HG03175 (cell line): Measurements from ENCODE around the gene SEC23A.
A peak's percentile ranks its signal among the peaks of the same experiment; 100 is the strongest.

Experiments
- ATAC-seq: cut with Tn5 transposase; IDR thresholded peaks from one replicate; pipeline ENCODE4 v1.9.1; 2021; ENCODE audit warnings: mild to moderate bottlenecking, moderate library complexity; ENCODE audit not compliant: unreplicated experiment

The SEC23A gene

DNA sequence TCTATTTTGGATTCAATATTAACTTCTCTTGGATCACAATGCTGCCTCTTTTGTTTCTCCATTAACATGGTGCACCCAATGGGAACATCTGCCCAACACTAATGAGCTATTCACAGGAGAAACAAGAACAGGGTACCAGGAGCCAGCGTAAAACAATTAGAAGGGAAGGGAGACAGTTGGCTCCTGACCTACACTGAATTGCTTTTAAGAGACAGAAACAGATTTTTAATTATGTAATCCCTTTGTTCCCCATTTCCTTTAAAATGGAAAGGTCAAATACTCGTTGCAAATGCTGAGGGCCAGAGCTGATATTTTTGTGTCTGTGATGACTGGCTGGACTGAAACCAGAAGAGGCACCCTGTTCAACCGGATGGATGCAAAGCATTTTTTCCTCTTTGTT is 108.3 kb downstream of the SEC23A start:
- ATAC-seq = no peak

DNA sequence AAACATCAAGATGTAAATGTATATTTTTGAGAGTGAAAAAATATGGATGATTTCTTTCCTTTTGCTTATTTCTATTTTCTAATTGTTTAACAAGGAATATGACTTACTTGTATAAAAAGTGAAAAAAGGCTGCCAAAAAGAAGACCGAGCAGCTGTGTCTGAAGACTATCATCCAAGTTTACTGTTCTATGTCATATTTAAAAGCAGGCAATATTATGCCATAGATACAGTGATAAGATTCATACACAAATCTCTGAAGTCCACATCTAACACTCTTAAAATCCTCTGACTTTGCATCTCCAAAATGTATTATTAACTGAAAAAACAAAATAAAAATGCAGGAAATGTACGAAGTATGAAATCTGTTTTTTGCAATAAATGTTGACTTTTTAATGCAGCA is 109.1 kb downstream of the SEC23A start:
- no peak for ATAC-seq

DNA sequence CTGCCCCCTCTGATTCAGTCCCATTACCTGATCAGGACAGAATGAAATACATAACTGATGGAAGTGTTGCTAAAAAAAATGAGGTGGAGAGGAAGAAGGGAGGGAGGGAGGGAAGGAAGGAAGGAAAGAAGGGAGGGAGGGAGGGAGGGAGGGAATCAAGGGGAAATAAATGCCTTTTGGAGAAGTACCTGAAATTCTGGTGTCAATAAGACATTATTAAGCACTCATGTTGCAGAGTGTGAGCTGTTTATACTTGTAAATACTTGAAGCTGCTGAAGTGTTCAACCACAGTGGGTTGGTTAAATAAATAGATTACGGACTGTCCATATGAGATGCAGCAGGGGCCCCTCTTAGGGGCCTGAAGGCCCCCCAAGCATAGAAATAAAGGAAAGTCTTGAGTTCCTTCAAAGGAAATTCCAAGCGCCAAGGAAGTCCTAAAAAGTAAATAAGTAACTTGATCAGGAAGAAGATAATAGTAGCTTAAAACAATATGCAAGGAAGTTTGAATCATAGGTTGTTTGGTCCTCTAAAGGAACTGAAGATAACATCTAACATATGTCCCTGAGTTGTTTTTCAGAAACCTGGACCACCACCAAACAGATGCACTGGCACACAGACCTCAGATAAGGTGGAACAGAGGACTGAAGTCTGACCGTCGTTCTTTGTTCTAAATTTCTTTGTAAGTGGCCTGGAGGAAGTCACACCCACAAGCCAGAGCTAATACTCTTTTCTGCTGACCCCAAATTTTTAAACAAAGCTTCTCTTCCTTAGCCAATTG is 110.8 kb downstream of the SEC23A start:
- ATAC-seq = no peak

DNA sequence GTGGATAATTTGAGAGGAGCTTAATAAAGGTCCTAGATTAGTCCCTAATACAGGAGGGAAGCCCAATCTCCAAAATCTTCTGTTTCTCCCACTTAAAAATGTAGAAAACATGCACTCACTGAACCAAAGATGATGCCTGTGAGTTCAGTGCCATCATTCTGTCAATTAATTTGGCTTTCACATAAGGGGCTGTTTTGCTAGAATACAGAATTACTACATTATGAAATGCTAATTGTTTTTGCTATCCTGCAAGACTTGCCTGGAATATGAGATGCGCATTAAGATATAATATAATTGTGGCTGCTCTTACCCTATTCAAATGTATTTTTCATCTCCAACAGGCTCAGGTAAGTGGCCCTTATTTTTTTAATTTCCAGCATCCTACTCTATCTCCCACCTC is 111.7 kb downstream of the SEC23A start:
- no peak for ATAC-seq

DNA sequence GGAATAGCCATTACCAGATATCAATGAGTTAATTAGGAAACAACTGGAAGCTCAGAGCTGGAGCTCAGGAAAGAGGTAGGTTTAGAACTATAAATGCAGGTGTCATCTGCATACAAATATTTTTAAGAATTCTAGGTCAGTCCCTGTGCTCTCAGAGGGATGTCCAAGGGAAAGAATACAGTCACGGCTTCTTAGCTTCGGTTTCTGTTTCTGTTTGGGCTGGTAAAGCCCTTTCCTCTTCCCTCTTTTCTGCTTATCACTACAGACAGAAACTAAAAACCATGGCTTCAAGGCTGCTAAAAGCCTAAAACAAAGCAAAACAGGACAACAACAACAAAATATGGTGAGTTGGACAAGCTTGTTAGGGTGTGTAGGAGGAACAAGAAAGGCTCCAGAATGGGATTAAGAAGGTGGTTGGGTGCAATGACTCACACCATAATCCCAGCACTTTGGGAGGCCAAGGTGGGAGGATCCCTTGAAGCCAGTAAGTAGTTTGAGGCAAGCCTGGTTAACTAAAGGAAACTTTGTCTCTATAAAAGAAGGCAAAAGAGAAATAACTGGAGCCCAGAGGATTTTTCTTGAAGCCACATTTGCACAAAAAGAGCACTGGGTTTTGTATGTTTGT is 113.0 kb downstream of the SEC23A start:
- peak; percentile 92 for ATAC-seq

DNA sequence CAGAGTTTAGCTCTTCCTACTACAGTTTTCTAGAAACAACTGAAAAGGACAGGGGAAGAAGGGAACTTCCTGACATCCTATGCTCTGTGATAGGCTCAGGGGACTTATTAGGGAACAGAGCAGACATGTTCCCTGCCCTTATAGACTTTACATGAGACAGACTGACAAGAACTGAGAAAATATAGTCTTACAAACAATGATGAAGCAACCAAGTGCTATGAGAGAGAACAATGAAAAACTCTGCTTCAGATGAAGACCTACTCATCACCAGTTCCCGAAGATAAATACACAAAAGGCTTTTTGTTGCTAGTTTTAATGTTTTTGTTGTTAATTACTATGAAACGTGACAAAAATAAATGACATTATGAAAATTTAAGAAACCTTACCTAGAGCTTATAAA is 115.3 kb downstream of the SEC23A start:
- ATAC-seq = no peak

DNA sequence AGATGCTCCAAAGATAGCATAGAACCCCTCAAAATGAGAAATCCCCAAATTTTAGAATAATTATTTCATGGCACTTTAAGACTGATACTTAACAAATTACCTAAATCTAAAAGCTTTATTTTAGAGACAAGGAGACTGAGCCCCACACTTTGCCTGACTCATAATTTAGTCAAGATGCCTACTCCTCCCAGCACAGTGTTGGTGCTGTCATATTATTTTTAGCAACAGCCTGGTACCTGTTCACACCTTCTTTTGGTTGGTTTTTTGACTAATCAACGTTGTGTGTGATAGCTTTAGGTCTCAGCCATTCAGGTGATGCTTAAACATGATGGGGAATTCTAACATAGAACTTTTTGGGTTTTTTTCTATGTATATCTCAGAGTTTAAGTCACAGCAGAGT is 120.2 kb downstream of the SEC23A start:
- ATAC-seq = no peak

DNA sequence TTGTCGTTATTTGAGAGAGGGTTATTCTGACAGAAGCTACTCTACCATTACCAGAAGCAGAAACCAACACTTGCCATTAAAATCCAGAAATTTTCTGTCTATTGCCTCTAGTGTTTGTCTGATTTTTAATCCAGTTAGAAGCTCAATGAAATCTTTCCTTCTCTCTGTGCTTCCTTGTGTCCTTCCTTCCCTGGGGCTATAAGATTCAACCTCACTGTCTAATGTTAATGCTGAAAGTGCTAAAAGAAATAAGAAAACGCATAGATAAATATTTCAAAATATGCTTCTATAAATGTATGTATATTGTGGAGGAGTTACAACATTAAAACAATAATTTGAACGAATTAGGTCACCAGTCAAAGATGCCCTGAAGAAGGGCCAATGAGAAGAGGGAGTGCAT is 120.8 kb downstream of the SEC23A start:
- no peak for ATAC-seq
